ENCODE measurements around the gene TFPI.

- no peak for TF ChIP-seq EZH2 (IDR thresholded peaks at IDR 0.05; ENCODE audit: low read length, missing control alignments)
- no peak for TF ChIP-seq CTCF (conservative IDR thresholded peaks at IDR 0.05 in 1 of 2, IDR thresholded peaks at IDR 0.05 in 1 of 2; ENCODE audit: low read depth in 1 of 2, low read length in 2 of 2)
Observed at GRCh38 chr2:187475499-187476248, 78.6 kb downstream of the TFPI start.

Data from fibroblast of lung (primary cell).